SK-N-SH treated with all-trans-retinoic acid at 6 μM for 48 hours (cell line): ENCODE data around the gene SPATA1.

Source experiments
- ARNTL ChIP-seq: fragments of 450-650 bp; formaldehyde crosslinking; IDR thresholded peaks from 2 replicates; pipeline ENCODE4 v1.5.0; 2020; ENCODE audit warnings: low read depth, mild to moderate bottlenecking, moderate library complexity, borderline replicate concordance
- CREB5 ChIP-seq: fragments of 250-450 bp; sonication (Bioruptor Pico); IDR thresholded peaks from 2 replicates; pipeline ENCODE4 v1.5.1; 2020; ENCODE audit warnings: low read depth, mild to moderate bottlenecking, moderate library complexity
- TOX ChIP-seq: fragments of 250-450 bp; sonication (Bioruptor Pico); IDR thresholded peaks from 2 replicates; pipeline ENCODE4 v1.8.0; 2021; ENCODE audit warnings: mild to moderate bottlenecking, moderate library complexity, borderline replicate concordance
- ZFP3 ChIP-seq: fragments of 250-450 bp; sonication (Bioruptor Pico); IDR thresholded peaks from 2 replicates; pipeline ENCODE4 v1.5.0; 2020; ENCODE audit warnings: mild to moderate bottlenecking, moderate library complexity
- ZFP30 ChIP-seq: fragments of 450-650 bp; formaldehyde crosslinking; IDR thresholded peaks from 2 replicates; pipeline ENCODE4 v1.5.0; 2022; ENCODE audit warnings: mild to moderate bottlenecking, moderate library complexity
- ZNF70 ChIP-seq: fragments of 450-650 bp; formaldehyde crosslinking; IDR thresholded peaks from 2 replicates; pipeline ENCODE4 v1.5.0; 2020; ENCODE audit warnings: mild to moderate bottlenecking, moderate library complexity

- TF ChIP-seq TOX (CRISPR knock-in tag) (no peak), CREB5 (no peak), ARNTL (no peak), ZNF70 (CRISPR knock-in tag) (no peak), ZFP30 (CRISPR knock-in tag) (no peak), ZFP3 (CRISPR knock-in tag) (no peak)
Measured at GRCh38 chr1:84583648-84584047, 77.5 kb downstream of the SPATA1 start.
